Lower leg skin (tissue), 3 donors: ENCODE data around the gene HIBCH.

ENCODE experiments used
- POLR2A ChIP-seq, 2 donors: fragments of 450-650 bp; IDR thresholded peaks; one replicate each; pipeline ENCODE4 v1.6.1; 2016 to 2017; ENCODE audit warnings: antibody characterized with exemption in 2 of 2, mild to moderate bottlenecking in 1 of 2, moderate library complexity in 1 of 2
- TF ChIP-seq, protein P1 (sequence below), 3 donors: fragments of 450-650 bp; IDR thresholded peaks; one replicate each; pipeline ENCODE4 v1.5.1; 2016; ENCODE audit warnings: antibody characterized with exemption in 3 of 3, mild to moderate bottlenecking in 3 of 3, moderate library complexity in 2 of 3

GRCh38 chr2:190188289-190188688 lies 131.3 kb downstream of the HIBCH start:
- TF ChIP-seq, protein P1, sequence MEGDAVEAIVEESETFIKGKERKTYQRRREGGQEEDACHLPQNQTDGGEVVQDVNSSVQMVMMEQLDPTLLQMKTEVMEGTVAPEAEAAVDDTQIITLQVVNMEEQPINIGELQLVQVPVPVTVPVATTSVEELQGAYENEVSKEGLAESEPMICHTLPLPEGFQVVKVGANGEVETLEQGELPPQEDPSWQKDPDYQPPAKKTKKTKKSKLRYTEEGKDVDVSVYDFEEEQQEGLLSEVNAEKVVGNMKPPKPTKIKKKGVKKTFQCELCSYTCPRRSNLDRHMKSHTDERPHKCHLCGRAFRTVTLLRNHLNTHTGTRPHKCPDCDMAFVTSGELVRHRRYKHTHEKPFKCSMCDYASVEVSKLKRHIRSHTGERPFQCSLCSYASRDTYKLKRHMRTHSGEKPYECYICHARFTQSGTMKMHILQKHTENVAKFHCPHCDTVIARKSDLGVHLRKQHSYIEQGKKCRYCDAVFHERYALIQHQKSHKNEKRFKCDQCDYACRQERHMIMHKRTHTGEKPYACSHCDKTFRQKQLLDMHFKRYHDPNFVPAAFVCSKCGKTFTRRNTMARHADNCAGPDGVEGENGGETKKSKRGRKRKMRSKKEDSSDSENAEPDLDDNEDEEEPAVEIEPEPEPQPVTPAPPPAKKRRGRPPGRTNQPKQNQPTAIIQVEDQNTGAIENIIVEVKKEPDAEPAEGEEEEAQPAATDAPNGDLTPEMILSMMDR (IDR thresholded peaks at IDR 0.05) = no peak
- no peak for TF ChIP-seq POLR2A (IDR thresholded peaks at IDR 0.05)
